HG02884 (cell line): Measurements from ENCODE around the gene GPR153.
A peak's percentile ranks its signal among the peaks of the same experiment; 100 is the strongest.

Source experiments
- ATAC-seq: cut with Tn5 transposase; IDR thresholded peaks from one replicate; pipeline ENCODE4 v1.9.1; 2021; ENCODE audit warnings: mild to moderate bottlenecking, moderate library complexity; ENCODE audit not compliant: unreplicated experiment

Gene GPR153

GRCh38 chr1:6249739-6250689, 10.9 kb downstream of the GPR153 start:
- no peak for ATAC-seq

- ATAC-seq, result no peak
Observed at GRCh38 chr1:6248932-6249738, 11.8 kb downstream of the GPR153 start.

DNA sequence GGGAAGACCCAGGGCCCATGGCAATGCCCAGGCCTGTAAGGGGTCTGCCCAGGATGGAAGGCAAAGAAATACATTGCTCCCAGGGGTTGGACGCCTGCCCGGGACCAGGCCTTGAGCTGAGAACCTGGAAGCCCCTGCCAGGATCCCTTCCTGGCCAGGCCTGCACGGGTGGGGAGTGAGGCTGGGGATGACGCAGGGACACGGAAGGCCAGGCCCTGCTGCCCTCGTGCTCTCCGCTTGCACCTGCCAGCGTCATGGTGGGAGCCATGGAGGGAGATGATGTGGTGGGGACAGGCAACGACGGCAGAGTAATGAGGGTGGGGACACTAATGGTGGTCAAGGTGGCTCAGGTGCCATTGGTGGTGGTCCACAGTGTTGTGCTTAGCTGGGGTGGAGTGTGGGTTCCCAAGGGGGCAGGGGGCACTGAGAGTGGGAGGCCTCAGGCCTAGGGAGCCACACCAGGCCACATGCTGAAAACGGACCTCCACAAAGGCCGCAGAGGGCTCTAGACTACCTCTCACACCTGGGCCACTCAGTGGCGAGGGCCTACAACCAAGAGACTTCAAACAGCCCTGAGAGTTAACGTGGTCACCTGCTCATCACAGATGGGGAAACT, 12.6 kb downstream of the GPR153 start:
- no peak for ATAC-seq

- no peak for ATAC-seq
Observed at GRCh38 chr1:6247651-6248050, 13.2 kb downstream of the GPR153 start.

GRCh38 chr1:6246497-6247467, 14.1 kb downstream of the GPR153 start:
- no peak for ATAC-seq

DNA sequence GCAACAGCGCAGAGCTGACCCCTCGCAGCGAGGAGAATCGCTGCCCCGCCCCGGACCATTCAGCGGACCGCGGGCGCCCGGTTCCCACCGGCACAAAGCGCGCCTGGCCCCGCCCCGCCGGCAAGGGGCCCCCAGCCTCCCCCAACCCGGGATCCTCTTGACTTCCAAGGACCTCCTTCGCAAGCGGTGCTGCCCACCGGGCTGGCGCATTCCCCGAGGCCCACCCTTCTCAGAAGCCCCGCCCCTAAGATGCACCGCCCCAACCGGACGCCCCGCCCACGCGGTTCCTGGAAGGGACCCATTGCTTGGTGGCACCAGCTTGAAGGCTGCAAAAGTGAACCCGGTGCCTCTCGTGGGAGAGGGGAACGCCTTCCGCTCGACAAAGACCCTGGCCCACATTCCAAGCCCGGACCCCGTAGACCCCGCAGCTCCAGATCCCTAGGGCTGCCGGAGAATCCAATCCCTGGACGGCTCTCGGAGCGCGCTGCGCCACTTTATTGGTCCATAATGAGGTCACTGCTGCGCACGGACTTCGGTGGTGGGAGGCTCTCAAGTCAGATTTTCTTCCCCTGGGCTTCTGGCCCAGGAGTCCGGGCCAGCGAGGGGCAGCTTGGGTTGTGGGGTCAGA, 14.9 kb downstream of the GPR153 start:
- no peak for ATAC-seq

DNA sequence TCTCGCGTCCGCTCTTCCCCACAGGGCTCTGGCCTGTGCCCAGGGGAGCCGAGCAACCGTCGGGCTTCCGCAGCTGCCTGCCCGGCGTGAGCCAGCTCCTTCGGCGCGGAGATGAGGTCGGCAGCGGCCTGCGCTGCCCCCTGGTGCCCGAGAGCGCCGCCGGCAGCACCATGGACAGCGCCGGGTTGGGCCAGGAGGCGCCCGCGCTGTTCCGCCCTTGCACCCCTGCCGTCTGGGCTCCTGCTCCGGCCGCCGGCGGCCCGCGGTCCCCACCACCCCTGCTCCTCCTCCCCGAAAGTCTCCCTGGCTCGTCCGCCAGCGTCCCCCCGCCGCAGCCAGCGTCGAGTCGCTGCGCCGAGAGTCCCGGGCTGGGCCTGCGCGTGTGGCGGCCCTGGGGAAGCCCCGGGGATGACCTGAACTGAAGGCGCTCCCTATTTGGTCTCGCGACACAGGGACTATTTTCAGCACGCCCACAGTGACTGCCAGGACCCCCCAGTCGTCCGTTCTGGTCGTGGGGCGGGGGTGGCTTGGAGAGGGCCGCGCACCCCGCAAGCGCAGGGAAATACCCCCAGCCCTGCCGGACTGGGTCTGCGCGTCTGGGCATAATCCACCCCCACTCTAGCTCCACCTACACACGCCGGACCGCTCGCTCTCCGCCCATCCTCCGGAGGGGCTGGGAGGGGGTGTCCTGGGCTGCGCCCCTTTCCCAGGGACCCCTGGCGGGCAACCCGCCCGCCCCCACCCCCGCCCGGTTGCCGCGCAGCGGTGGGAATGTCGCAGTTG, 15.6 kb downstream of the GPR153 start:
- peak; percentile 51 for ATAC-seq

GRCh38 chr1:6244401-6245049, 16.4 kb downstream of the GPR153 start:
- ATAC-seq, result no peak

- ATAC-seq, result no peak
Observed at GRCh38 chr1:6243993-6244392, 16.9 kb downstream of the GPR153 start, which contains the start of gene HES3. Gene HES3, plus strand, starts transcription at chr1:6244179. Its CDS starts 187 bp downstream, at chr1:6244366.

GRCh38 chr1:6243053-6243834, 17.7 kb downstream of the GPR153 start:
- no peak for ATAC-seq

GRCh38 chr1:6241887-6242740, 18.8 kb downstream of the GPR153 start:
- no peak for ATAC-seq

GRCh38 chr1:6241107-6241886, 19.6 kb downstream of the GPR153 start:
- no peak for ATAC-seq

DNA sequence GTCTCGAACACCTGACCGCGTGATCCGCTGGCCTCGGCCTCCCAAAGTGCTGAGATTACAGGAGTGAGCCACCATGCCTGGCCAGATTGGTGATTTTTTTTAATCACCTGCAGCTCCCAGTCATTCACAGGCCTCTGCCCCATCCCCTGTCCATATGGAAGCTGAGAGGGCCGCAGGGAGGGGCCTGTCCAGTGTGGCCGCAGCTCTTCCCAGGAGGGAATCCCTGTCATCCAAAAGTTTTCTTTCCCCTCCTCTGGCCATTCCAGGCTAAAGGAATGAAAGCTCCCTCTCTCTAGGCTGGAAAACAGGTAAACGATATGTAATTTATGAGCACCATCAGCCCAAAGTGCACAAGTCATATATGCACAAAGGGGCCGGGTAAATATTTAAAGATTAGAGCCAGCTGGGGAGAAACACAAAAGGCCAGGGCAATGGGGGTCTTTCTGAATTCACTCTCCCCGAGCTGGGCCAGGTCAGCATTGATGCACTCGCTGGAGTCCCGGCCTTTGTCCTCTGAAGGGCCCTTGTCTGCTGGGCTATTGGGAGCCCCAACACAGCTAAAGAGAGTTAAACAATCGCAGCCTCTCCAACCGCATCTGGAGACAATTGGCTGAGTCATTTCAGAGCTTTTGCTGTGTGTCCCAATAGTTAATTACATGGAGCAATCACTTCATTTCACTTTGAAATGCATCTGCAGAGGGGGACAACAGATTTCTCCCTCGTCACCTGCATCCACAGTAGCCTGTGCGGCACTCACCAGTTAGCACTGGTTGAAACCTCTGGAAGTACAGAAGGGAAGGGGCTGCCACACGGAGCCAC, 20.7 kb downstream of the GPR153 start:
- ATAC-seq, result no peak

DNA sequence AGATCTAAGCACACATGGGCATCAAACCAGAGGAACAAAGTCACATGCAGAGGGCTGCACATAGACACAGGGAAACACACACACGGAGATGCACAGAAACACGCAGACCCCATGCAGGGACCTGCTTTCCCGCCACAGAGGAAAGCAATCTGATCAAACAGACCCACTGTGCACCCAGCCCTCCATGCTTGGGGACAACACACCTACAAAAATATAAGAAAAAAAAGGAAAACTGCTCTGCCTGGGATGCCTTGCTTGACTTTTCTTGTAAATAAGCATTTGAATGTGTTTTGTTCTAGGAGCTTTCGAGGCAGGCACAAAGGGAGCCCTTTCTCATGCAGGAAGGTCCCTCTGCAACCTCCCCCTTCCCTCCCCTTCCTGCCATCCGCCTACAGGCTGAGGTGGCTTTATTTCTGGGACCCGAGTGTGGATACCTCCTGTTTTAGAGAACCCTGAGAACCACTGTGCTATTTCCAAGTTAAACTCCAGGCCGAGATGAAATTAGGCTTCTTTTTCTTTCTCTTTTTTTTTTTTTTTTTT, 21.6 kb downstream of the GPR153 start:
- no peak for ATAC-seq

DNA sequence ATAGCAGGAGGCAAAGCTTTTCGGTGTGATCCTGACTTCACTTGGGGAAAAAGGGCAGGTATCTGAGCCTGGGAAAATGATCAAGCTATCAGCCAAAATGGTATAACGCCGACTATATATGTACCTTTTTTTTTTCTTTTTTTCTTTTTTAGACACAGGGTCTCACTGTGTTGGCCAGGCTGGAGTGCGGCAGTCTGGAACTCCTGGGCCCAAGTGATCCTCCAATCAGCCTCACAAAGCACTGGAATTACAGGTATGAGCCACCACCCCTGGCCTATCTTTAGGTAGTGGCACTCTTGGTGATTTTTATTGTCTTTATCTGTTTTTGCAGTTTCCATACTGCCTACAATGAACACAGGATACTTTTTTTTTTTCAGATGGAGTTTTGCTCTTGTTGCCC, 23.8 kb downstream of the GPR153 start:
- ATAC-seq, result no peak
